ENCODE measurements around the gene HNRNPLL.
"Not testable (repeated sequence)": the region's sequence is repeated elsewhere in the genome, so short reads cannot be mapped to it uniquely, and the experiment has no call there.

HNRNPLL gene
- 94.5 to 210 (median 147) reads per million in 9 experiments for total RNA-seq

DNA sequence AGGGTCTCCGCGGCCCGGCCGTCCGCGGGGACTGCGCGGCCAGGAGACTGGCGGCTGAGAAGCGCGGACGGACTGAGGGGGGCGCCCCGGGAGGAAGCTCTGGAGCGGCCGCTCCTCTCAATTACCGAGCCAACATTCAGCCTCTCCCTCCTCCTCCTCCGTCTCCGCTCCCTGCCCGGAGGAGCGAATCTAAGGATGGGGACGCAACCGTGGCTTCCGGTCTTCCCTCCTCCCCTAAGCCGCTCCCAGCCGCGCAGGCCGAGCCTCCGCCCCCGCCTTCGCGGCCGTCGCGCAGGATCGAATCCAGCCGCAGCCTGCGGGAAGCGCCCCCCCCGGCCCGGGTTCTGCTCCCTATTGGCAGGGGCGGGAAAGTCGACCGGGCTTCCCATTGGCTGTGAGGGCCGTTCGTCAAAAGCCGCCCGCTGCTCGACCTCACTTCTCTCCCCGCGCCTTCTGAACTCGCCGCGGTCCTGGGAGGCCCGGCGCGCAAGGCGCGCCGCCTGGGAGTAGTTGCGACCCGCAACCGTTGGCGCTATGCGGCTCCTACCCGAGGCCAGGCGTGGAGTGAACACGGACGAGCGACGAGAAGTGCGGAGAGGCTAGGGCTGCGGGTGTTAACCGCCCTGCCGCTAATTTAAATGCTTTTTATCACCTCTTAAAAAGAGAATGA lies at the start of gene HNRNPLL:
Gene HNRNPLL (minus strand): TSS at position 197 of the 670 bp plus-strand sequence. CDS start 302 bp downstream, outside the sequence.
- Mint-ChIP-seq H3K9me3 (no peaks in the 10 kb centered on the region), H3K4me1 (ENCODE audit: low read depth in 2 of 2) (peaks cover 35 to 44% of the 10 kb centered on the region in 2 donors), H3K27me3 (no peaks in the 10 kb centered on the region), H3K4me3 (peak within 1 kb of the TSS; percentile 87 to 97), H3K27ac (peak within 1 kb of the TSS; percentile 95 to 96), H3K36me3 (ENCODE audit: insufficient read depth) (peaks cover 39% of the 10 kb centered on the region)
- ATAC-seq (replicated peaks), result peak; percentile 73
- peak; percentile 81 to 86 (median 82) for DNase-seq

DNA sequence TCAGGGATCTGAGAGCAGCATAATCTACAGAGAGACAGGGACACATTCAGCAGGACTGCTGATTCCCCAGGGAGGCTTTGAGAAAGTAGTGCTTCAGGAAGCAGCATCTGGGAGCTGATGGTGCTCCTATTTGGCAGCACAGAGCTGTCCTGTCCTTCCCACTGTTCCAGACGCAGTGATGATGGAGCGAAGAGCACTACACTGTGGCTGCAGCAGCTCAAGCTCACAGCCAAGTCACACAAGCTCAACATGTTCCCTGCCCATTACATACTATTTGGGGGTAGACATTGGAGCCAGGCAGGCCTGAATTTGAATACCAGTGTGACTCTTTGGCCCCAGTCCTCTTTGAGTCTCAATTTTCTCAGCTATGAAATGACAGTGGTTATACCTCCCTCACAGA lies 48.0 kb upstream of the HNRNPLL start:
- Mint-ChIP-seq H3K27me3 (no peaks in the 10 kb centered on the region), H3K4me1 (ENCODE audit: low read depth in 2 of 2) (peaks cover 42 to 44% of the 10 kb centered on the region in 2 donors), H3K27ac (no peak overlapping the region), H3K4me3 (no peak overlapping the region), H3K36me3 (ENCODE audit: insufficient read depth) (peaks cover 5% of the 10 kb centered on the region), H3K9me3 (no peaks in the 10 kb centered on the region)
- DNase-seq (no peak), ATAC-seq (replicated peaks) (no peak)

GRCh38 chr2:38650012-38650411 lies 47.3 kb upstream of the HNRNPLL start:
- ATAC-seq (replicated peaks), result no peak
- no peaks in the 10 kb centered on the region for H3K9me3 Mint-ChIP-seq
- no peaks in the 10 kb centered on the region for H3K27me3 Mint-ChIP-seq
- H3K4me1 Mint-ChIP-seq (ENCODE audit: low read depth in 2 of 2), result peaks cover 39 to 40% of the 10 kb centered on the region in 2 donors
- H3K27ac Mint-ChIP-seq, result no peak overlapping the region
- peaks cover 5% of the 10 kb centered on the region for H3K36me3 Mint-ChIP-seq (ENCODE audit: insufficient read depth)
- no peak overlapping the region for H3K4me3 Mint-ChIP-seq
- DNase-seq, result no peak

- no peak overlapping the region for H3K27ac Mint-ChIP-seq
- H3K9me3 Mint-ChIP-seq, result no peaks in the 10 kb centered on the region
- ATAC-seq (replicated peaks) (no peak), DNase-seq (no peak)
- H3K36me3 Mint-ChIP-seq (ENCODE audit: insufficient read depth), result peaks cover 5% of the 10 kb centered on the region
- H3K4me1 Mint-ChIP-seq (ENCODE audit: low read depth in 2 of 2), result peaks cover 32% of the 10 kb centered on the region in 2 donors
- H3K27me3 Mint-ChIP-seq, result no peaks in the 10 kb centered on the region
- no peak overlapping the region for H3K4me3 Mint-ChIP-seq
Observed at GRCh38 chr2:38649176-38649728, 46.5 kb upstream of the HNRNPLL start.

- H3K4me3 Mint-ChIP-seq, result peak overlapping the region; percentile 23 to 40
- H3K36me3 Mint-ChIP-seq (ENCODE audit: insufficient read depth), result no peaks in the 10 kb centered on the region
- H3K4me1 Mint-ChIP-seq (ENCODE audit: low read depth in 2 of 2), result peaks cover 27 to 29% of the 10 kb centered on the region in 2 donors
- peak overlapping the region; percentile 5 to 62 for H3K27ac Mint-ChIP-seq
- no peaks in the 10 kb centered on the region for H3K9me3 Mint-ChIP-seq
- no peaks in the 10 kb centered on the region for H3K27me3 Mint-ChIP-seq
- ATAC-seq (replicated peaks) (no peak), DNase-seq (no peak)
Observed at GRCh38 chr2:38648107-38648761, 45.5 kb upstream of the HNRNPLL start.

DNA sequence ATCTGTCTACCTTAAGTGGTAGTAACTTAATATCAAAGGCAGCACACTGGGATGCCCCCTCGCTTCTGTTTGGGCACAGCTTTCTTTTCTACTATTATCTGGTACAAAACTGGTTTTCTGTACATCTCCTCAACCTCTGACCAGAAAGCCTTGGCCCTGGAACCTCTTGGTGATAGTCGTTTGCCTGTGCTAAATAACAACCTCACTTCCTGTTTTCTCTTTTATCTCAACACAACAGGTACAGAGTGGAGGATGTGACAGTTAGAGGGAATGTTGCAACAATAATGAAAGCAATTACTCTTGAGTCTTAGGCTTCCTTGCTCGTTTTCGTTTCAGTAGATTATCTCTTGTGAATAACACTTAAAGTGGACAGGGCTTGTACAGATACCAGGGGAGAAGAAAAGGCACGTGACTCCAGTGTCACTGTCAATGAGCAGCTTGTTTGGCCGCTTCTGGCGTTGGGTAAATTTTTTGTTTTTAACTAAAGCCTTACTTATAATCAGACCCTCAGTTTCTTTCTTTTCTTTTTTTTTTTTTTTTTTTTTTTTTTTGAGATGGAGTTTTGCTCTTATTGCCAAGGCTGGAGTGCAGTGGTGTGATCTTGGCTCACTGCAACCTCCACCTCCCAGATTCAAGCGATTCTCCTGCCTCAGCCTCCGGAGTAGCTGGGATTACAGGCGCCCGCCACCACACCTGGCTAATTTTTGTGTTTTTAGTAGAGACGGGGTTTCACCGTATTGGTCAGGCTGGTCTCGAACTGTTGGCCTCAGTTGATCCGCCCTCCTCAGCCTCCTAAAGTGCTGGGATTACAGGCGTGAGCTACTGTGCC lies 41.2 kb upstream of the HNRNPLL start:
- H3K4me1 Mint-ChIP-seq (ENCODE audit: low read depth in 2 of 2), result peaks cover 19 to 21% of the 10 kb centered on the region in 2 donors
- H3K27me3 Mint-ChIP-seq; H3K36me3 Mint-ChIP-seq (ENCODE audit: insufficient read depth); H3K9me3 Mint-ChIP-seq; DNase-seq: not testable (repeated sequence)
- H3K4me3 Mint-ChIP-seq, result peak overlapping the region; percentile 58 to 66
- peak; percentile 83 for ATAC-seq (replicated peaks)
- H3K27ac Mint-ChIP-seq, result peak overlapping the region; percentile 78 to 86

GRCh38 chr2:38643021-38643671 lies 40.4 kb upstream of the HNRNPLL start:
- Mint-ChIP-seq H3K4me3 (no peak overlapping the region), H3K9me3 (no peaks in the 10 kb centered on the region)
- DNase-seq, result no peak

DNA sequence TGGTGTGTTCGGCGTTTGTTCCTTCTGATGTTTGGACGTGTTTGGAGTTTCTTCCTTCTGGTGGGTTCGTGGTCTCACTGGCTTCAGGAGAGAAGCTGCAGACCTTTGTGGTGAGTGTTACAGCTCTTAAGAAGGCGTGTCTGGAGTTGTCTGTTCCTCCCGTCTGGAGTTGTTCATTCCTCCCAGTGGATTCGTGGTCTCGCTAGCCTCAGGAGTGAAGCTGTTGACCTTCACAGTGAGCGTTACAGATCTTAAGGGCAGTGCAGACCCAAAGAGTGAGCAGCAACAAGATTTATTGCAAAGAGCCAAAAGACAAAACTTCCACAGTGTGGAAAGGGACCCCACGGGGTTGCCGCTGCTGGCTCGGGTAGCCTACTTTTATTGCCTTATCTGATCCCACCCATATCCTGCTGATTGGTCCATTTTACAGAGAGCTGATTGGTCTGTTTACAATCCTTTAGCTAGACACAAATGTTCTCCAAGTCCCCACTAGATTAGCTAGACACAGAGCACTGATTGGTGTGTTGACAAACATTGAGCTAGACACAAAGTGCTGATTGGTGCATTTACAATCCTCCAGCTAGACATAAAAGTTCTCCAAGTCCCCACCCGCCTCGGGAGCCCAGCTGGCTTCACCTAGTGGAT lies 39.8 kb upstream of the HNRNPLL start:
- H3K9me3 Mint-ChIP-seq; H3K4me3 Mint-ChIP-seq; H3K36me3 Mint-ChIP-seq (ENCODE audit: insufficient read depth); ATAC-seq (replicated peaks); H3K4me1 Mint-ChIP-seq (ENCODE audit: low read depth in 2 of 2); H3K27me3 Mint-ChIP-seq; DNase-seq: not testable (repeated sequence)
- peak overlapping the region in 1 of 2 donors; percentile 22 for H3K27ac Mint-ChIP-seq

More at GRCh38 chr2:38643021-38643671, 40.4 kb upstream of the HNRNPLL start:
- Mint-ChIP-seq H3K27ac (peak overlapping the region; percentile 78 to 86), H3K4me1 (ENCODE audit: low read depth in 2 of 2) (peaks cover 11 to 15% of the 10 kb centered on the region in 2 donors), H3K36me3 (ENCODE audit: insufficient read depth) (no peaks in the 10 kb centered on the region), H3K27me3 (no peaks in the 10 kb centered on the region)
- no peak for ATAC-seq (replicated peaks)

DNA sequence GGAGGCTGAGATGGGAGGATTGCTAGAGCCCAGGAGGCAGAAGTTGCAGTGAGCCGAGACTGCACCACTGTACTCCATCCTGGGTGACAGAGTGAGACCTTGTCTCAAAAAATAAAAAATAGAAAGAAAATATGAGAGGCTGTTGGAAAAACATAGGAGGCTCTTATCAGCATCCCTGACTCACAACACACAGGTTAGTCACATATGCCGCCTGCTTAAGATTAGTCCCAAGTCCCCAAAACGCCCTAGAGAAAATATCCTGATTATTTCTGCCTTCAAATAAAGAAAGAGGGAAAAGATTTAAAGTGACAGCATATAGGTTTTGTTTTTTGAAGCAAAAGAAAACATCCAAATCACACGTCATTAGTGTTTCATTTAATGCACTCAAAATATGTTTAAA lies 33.3 kb upstream of the HNRNPLL start:
- ATAC-seq (replicated peaks), result no peak
- no peak for DNase-seq
- no peak overlapping the region for H3K4me3 Mint-ChIP-seq
- no peaks in the 10 kb centered on the region for H3K27me3 Mint-ChIP-seq
- no peaks in the 10 kb centered on the region for H3K36me3 Mint-ChIP-seq (ENCODE audit: insufficient read depth)
- H3K27ac Mint-ChIP-seq, result no peak overlapping the region
- H3K4me1 Mint-ChIP-seq (ENCODE audit: low read depth in 2 of 2), result peaks cover 4 to 10% of the 10 kb centered on the region in 2 donors
- H3K9me3 Mint-ChIP-seq, result no peaks in the 10 kb centered on the region

GRCh38 chr2:38635139-38635538 lies 32.4 kb upstream of the HNRNPLL start:
- ATAC-seq (replicated peaks) (no peak), DNase-seq (no peak)
- no peaks in the 10 kb centered on the region for H3K9me3 Mint-ChIP-seq
- H3K36me3 Mint-ChIP-seq (ENCODE audit: insufficient read depth), result no peaks in the 10 kb centered on the region
- no peak overlapping the region for H3K27ac Mint-ChIP-seq
- H3K27me3 Mint-ChIP-seq, result no peaks in the 10 kb centered on the region
- peaks cover 4 to 10% of the 10 kb centered on the region in 2 donors for H3K4me1 Mint-ChIP-seq (ENCODE audit: low read depth in 2 of 2)
- no peak overlapping the region for H3K4me3 Mint-ChIP-seq

DNA sequence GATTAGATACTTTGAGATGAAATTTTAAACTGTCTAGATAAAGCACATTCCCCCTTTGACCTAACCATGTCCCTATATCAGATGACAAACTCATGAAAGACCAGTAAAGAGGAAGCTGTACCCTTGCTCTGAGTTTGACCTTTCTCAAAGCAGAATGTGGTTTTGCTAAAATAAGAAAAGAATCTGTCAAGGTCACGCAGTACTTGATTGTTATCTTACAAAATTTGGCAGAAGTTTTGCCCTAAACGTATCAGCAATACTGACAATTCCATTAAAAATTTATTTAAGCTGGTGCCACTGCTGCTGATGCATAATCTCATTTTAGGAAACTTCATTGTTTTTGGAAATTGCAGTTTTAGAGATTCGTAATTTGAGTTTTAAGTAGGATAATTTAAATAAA lies 32.0 kb upstream of the HNRNPLL start:
- H3K27ac Mint-ChIP-seq, result no peak overlapping the region
- no peak for DNase-seq
- no peak for ATAC-seq (replicated peaks)
- no peak overlapping the region for H3K4me3 Mint-ChIP-seq
- H3K9me3 Mint-ChIP-seq, result no peaks in the 10 kb centered on the region
- H3K36me3 Mint-ChIP-seq (ENCODE audit: insufficient read depth), result no peaks in the 10 kb centered on the region
- peaks cover 4 to 10% of the 10 kb centered on the region in 2 donors for H3K4me1 Mint-ChIP-seq (ENCODE audit: low read depth in 2 of 2)
- H3K27me3 Mint-ChIP-seq, result no peaks in the 10 kb centered on the region

DNA sequence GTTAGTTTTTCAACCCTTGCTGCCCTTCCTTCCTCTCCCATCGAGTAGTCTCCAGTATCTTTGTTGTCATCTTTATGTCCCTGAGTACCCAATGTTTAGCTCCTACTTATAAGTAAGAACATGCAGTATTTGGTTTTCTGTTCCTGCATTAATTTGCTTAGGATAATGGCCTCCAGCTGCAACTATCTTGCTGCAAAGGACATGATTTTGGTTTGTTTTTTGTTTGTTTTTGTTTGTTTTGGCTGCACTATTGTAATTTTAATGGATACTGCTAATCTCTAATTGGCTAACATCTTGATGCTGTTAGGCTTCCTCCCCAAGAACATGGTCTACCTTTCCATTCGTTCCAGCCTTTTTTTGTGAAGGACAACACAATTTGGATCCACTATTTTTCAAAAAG lies 31.2 kb upstream of the HNRNPLL start:
- no peaks in the 10 kb centered on the region for H3K9me3 Mint-ChIP-seq
- peaks cover 4 to 10% of the 10 kb centered on the region in 2 donors for H3K4me1 Mint-ChIP-seq (ENCODE audit: low read depth in 2 of 2)
- no peak overlapping the region for H3K4me3 Mint-ChIP-seq
- H3K36me3 Mint-ChIP-seq (ENCODE audit: insufficient read depth), result no peaks in the 10 kb centered on the region
- H3K27me3 Mint-ChIP-seq, result no peaks in the 10 kb centered on the region
- no peak for ATAC-seq (replicated peaks)
- no peak overlapping the region for H3K27ac Mint-ChIP-seq
- no peak for DNase-seq

Measured in effector memory CD8-positive, alpha-beta T cell (primary cell).